CD4-positive, alpha-beta T cell treated with Interleukin-6 for 4 hours (primary cell): ENCODE data around the gene CEP135.
"Not testable (repeated sequence)": the region's sequence is repeated elsewhere in the genome, so short reads cannot be mapped to it uniquely, and the experiment has no call there.

ENCODE experiments used
- DNase-seq: peaks from one replicate; pipeline ENCODE4 v3.0.0-alpha.2; 2020; ENCODE audit warnings: mixed read lengths

CEP135 gene

GRCh38 chr4:55947912-55948725, 626 bp upstream of the CEP135 start:
- peak; percentile 64 for DNase-seq

GRCh38 chr4:55949482-55949802, 697 bp downstream of the CEP135 start:
- no peak for DNase-seq

- DNase-seq, result no peak
These were observed 2.6 kb downstream of the CEP135 start for GRCh38 chr4:55951191-55951922.

- DNase-seq, result no peak
These were observed 7.0 kb downstream of the CEP135 start for GRCh38 chr4:55955710-55956109.

- no peak for DNase-seq
These were observed 10.9 kb downstream of the CEP135 start for GRCh38 chr4:55959655-55960054.

- DNase-seq, result no peak
These were observed 15.3 kb downstream of the CEP135 start for GRCh38 chr4:55964046-55964445.

GRCh38 chr4:55965585-55965984, 16.8 kb downstream of the CEP135 start:
- DNase-seq, result no peak

GRCh38 chr4:55966324-55966723, 17.6 kb downstream of the CEP135 start:
- not testable (repeated sequence) for DNase-seq

GRCh38 chr4:55967376-55967775, 18.6 kb downstream of the CEP135 start:
- DNase-seq, result no peak

- no peak for DNase-seq
These were observed 24.9 kb downstream of the CEP135 start for GRCh38 chr4:55973650-55974049.

GRCh38 chr4:55977811-55978210, 29.1 kb downstream of the CEP135 start:
- DNase-seq, result no peak

GRCh38 chr4:55979562-55979961, 30.8 kb downstream of the CEP135 start:
- no peak for DNase-seq

GRCh38 chr4:55980725-55981124, 32.0 kb downstream of the CEP135 start:
- no peak for DNase-seq

GRCh38 chr4:55982976-55983375, 34.2 kb downstream of the CEP135 start:
- DNase-seq, result no peak

GRCh38 chr4:55989766-55990165, 41.0 kb downstream of the CEP135 start:
- DNase-seq, result no peak

GRCh38 chr4:55993994-55994663, 45.4 kb downstream of the CEP135 start:
- DNase-seq, result no peak

GRCh38 chr4:55996646-55997045, 47.9 kb downstream of the CEP135 start:
- DNase-seq, result no peak

GRCh38 chr4:56003606-56004005, 54.9 kb downstream of the CEP135 start:
- DNase-seq, result no peak

GRCh38 chr4:56004235-56004634, 55.5 kb downstream of the CEP135 start:
- no peak for DNase-seq

- no peak for DNase-seq
These were observed 58.4 kb downstream of the CEP135 start for GRCh38 chr4:56007154-56007553.

GRCh38 chr4:56008206-56008605, 59.5 kb downstream of the CEP135 start:
- no peak for DNase-seq

GRCh38 chr4:56026596-56026995, 77.9 kb downstream of the CEP135 start:
- no peak for DNase-seq

- DNase-seq, result no peak
These were observed 79.4 kb downstream of the CEP135 start for GRCh38 chr4:56028165-56028564.
